Measurements from ENCODE around the gene CFAP53. TPM values are rescaled to one million over a fixed set of nuclear protein-coding genes. Genes with fewer than 3 reads are reported as not detected.

The CFAP53 gene
- polyA plus RNA-seq, 1 donor from 2014 or later: 0.64 TPM

GRCh38 chr18:50268022-50268747 is 1.9 kb upstream of the CFAP53 start:
- H3K9me3 ChIP-seq (ENCODE audit: low read length): no peaks in the 10 kb centered on the region
- peaks cover 21% of the 10 kb centered on the region for H3K36me3 ChIP-seq (ENCODE audit: insufficient read depth, low read length)
- no peaks in the 10 kb centered on the region for H3K27me3 ChIP-seq (ENCODE audit: insufficient read depth, low read depth, low read length)
- no peak overlapping the region for H3K9ac ChIP-seq (ENCODE audit: low read length)
- H3K4me3 ChIP-seq (ENCODE audit: low read length): no peak overlapping the region
- TF ChIP-seq EP300 (conservative IDR thresholded peaks at IDR 0.05; ENCODE audit: poor library complexity, severe bottlenecking) (no peak), CTCF (IDR thresholded peaks at IDR 0.05; ENCODE audit: poor library complexity, severe bottlenecking) (no peak), MXI1 (conservative IDR thresholded peaks at IDR 0.05; ENCODE audit: poor library complexity, severe bottlenecking) (no peak), TAF1 (IDR thresholded peaks at IDR 0.05; ENCODE audit: low read depth) (no peak), POLR2AphosphoS5 (IDR thresholded peaks at IDR 0.05) (no peak), REST (IDR thresholded peaks at IDR 0.05; ENCODE audit: borderline replicate concordance) (no peak), SMC3 (conservative IDR thresholded peaks at IDR 0.05; ENCODE audit: poor library complexity) (no peak), RAD21 (conservative IDR thresholded peaks at IDR 0.05) (no peak), EZH2 (IDR thresholded peaks at IDR 0.05; ENCODE audit: borderline replicate concordance, insufficient read depth, low read length, poor library complexity, severe bottlenecking) (no peak)
- H3K27ac ChIP-seq (ENCODE audit: low read length): no peak overlapping the region
- no peak overlapping the region for H2AFZ ChIP-seq (ENCODE audit: low read depth, low read length)
- H3K79me2 ChIP-seq (replicated peaks; ENCODE audit: insufficient read depth, low read length): no peaks in the 10 kb centered on the region
- no peaks in the 10 kb centered on the region for H4K20me1 ChIP-seq (ENCODE audit: insufficient read depth)
- no peak overlapping the region for H3K4me2 ChIP-seq (ENCODE audit: low read length)
- no peaks in the 10 kb centered on the region for H3K9me2 ChIP-seq (ENCODE audit: insufficient read depth, low read length)
- no peaks in the 10 kb centered on the region for H3F3A ChIP-seq (ENCODE audit: insufficient read depth, low read length, poor library complexity, severe bottlenecking)

GRCh38 chr18:50262977-50263376 is 3.3 kb downstream of the CFAP53 start:
- Histone ChIP-seq H3K4me2 (ENCODE audit: low read length) (no peak overlapping the region), H3K4me3 (ENCODE audit: low read length) (no peak overlapping the region), H3K9me2 (ENCODE audit: insufficient read depth, low read length) (no peaks in the 10 kb centered on the region), H3F3A (ENCODE audit: insufficient read depth, low read length, poor library complexity, severe bottlenecking) (no peaks in the 10 kb centered on the region), H3K79me2 (replicated peaks; ENCODE audit: insufficient read depth, low read length) (no peaks in the 10 kb centered on the region), H3K36me3 (ENCODE audit: insufficient read depth, low read length) (peaks cover 6% of the 10 kb centered on the region), H3K9me3 (ENCODE audit: low read length) (no peaks in the 10 kb centered on the region), H3K27ac (ENCODE audit: low read length) (no peak overlapping the region), H4K20me1 (ENCODE audit: insufficient read depth) (no peaks in the 10 kb centered on the region), H3K9ac (ENCODE audit: low read length) (no peak overlapping the region), H3K27me3 (ENCODE audit: insufficient read depth, low read depth, low read length) (no peaks in the 10 kb centered on the region), H2AFZ (ENCODE audit: low read depth, low read length) (no peak overlapping the region)
- TF ChIP-seq MXI1 (conservative IDR thresholded peaks at IDR 0.05; ENCODE audit: poor library complexity, severe bottlenecking) (no peak), RAD21 (conservative IDR thresholded peaks at IDR 0.05) (no peak), SMC3 (conservative IDR thresholded peaks at IDR 0.05; ENCODE audit: poor library complexity) (no peak), REST (IDR thresholded peaks at IDR 0.05; ENCODE audit: borderline replicate concordance) (no peak), POLR2AphosphoS5 (IDR thresholded peaks at IDR 0.05) (no peak), CTCF (IDR thresholded peaks at IDR 0.05; ENCODE audit: poor library complexity, severe bottlenecking) (no peak), EZH2 (IDR thresholded peaks at IDR 0.05; ENCODE audit: borderline replicate concordance, insufficient read depth, low read length, poor library complexity, severe bottlenecking) (no peak)
